HEK293 (cell line): Measurements from ENCODE around the gene GRP.

Source experiments
- CTCF ChIA-PET: fragments of 350-600 bp; formaldehyde crosslinking; extraction: SDS; loops from one replicate; lab custom pipeline; 2021; ENCODE audit warnings: antibody characterized with exemption; lab: Yijun Ruan, JAX
- POLR2A ChIA-PET: fragments of 300-600 bp; formaldehyde crosslinking; extraction: SDS; loops from one replicate; lab custom pipeline; 2020; ENCODE audit warnings: antibody characterized with exemption, inconsistent platforms; lab: Yijun Ruan, JAX
- H3K27ac ChIP-seq: fragments of 200-500 bp; sonication (Bioruptor generic); 2 replicates; pipeline ENCODE4 v1.5.1; 2014; ENCODE audit warnings: low read depth, low read length, control low read depth, inconsistent platforms; ENCODE audit errors: extremely low read depth
- H3K36me3 ChIP-seq, 2 experiments: fragments of 200-500 bp in 1 of 2; sonication (Bioruptor generic) in 1 of 2; 1 replicate in 1 of 2; 2 replicates in 1 of 2; pipeline ENCODE4 v1.5.1; 2014 to 2017; ENCODE audit warnings: inconsistent platforms in 2 of 2, low read length in 2 of 2; ENCODE audit not compliant: control insufficient read depth in 2 of 2, insufficient read depth in 1 of 2
- H3K4me1 ChIP-seq: fragments of 200-500 bp; sonication (Bioruptor generic); 2 replicates; pipeline ENCODE4 v1.5.1; 2014; ENCODE audit warnings: mild to moderate bottlenecking, low read length, inconsistent platforms; ENCODE audit not compliant: control insufficient read depth, insufficient read depth
- H3K4me3 ChIP-seq: 2 replicates; pipeline ENCODE4 v1.5.1; 2011; ENCODE audit warnings: low read depth, mild to moderate bottlenecking, control low read depth, low read length, moderate library complexity
- H3K9me3 ChIP-seq: fragments of 200-500 bp; sonication (Bioruptor generic); 2 replicates; pipeline ENCODE4 v1.5.1; 2014; ENCODE audit warnings: low read depth, low read length, inconsistent platforms; ENCODE audit not compliant: control insufficient read depth, insufficient read depth
- AEBP2 ChIP-seq: fragments of 450-650 bp; formaldehyde crosslinking; IDR thresholded peaks from 2 replicates; pipeline ENCODE4 v1.5.1; 2016; ENCODE audit warnings: missing biosample characterization, missing genetic modification characterization, borderline replicate concordance
- HIC1 ChIP-seq: fragments of 450-650 bp; formaldehyde crosslinking; IDR thresholded peaks from 2 replicates; pipeline ENCODE4 v1.5.1; 2016; ENCODE audit warnings: missing biosample characterization, missing genetic modification characterization
- HOXA7 ChIP-seq: sonication (generic); formaldehyde crosslinking; IDR thresholded peaks from 2 replicates; pipeline ENCODE4 v1.8.1; 2022; ENCODE audit warnings: missing genetic modification reagents, borderline replicate concordance
- KLF8 ChIP-seq: fragments of 450-650 bp; formaldehyde crosslinking; IDR thresholded peaks from 2 replicates; pipeline ENCODE4 v1.5.1; 2016; ENCODE audit warnings: missing biosample characterization, missing genetic modification characterization
- MYNN ChIP-seq: fragments of 450-650 bp; formaldehyde crosslinking; IDR thresholded peaks from 2 replicates; pipeline ENCODE4 v1.5.1; 2016; ENCODE audit warnings: missing biosample characterization, missing genetic modification characterization, borderline replicate concordance
- PRDM10 ChIP-seq: fragments of 450-650 bp; formaldehyde crosslinking; IDR thresholded peaks from 2 replicates; pipeline ENCODE4 v1.5.1; 2016; ENCODE audit warnings: missing biosample characterization, missing genetic modification characterization
- SP3 ChIP-seq: fragments of 450-650 bp; formaldehyde crosslinking; IDR thresholded peaks from 2 replicates; pipeline ENCODE4 v1.5.1; 2016; ENCODE audit warnings: missing biosample characterization, missing genetic modification characterization
- ZFP69B ChIP-seq: fragments of 450-650 bp; formaldehyde crosslinking; IDR thresholded peaks from 2 replicates; pipeline ENCODE4 v1.5.1; 2016; ENCODE audit warnings: missing biosample characterization, missing genetic modification characterization
- ZNF112 ChIP-seq: fragments of 450-650 bp; formaldehyde crosslinking; IDR thresholded peaks from 2 replicates; pipeline ENCODE4 v1.5.0; 2017; ENCODE audit warnings: missing biosample characterization, missing genetic modification characterization
- ZNF121 ChIP-seq: fragments of 450-650 bp; formaldehyde crosslinking; IDR thresholded peaks from 2 replicates; pipeline ENCODE4 v1.5.1; 2016; ENCODE audit warnings: missing biosample characterization, missing genetic modification characterization
- ZNF266 ChIP-seq: fragments of 450-650 bp; formaldehyde crosslinking; IDR thresholded peaks from 2 replicates; pipeline ENCODE4 v1.5.1; 2016; ENCODE audit warnings: missing biosample characterization, missing genetic modification characterization, low read depth
- ZNF274 ChIP-seq, 2 experiments: fragments of 200-500 bp in 1 of 2; fragments of 450-650 bp in 1 of 2; sonication (Bioruptor generic) in 1 of 2; formaldehyde crosslinking in 1 of 2; IDR thresholded peaks; 2 replicates each; pipeline versions ENCODE4 v1.5.1 to v1.6.1; 2014 to 2016; ENCODE audit warnings: borderline replicate concordance in 1 of 2, inconsistent platforms in 1 of 2, low read length in 1 of 2, missing biosample characterization in 1 of 2, missing genetic modification characterization in 1 of 2
- ZNF311 ChIP-seq: fragments of 450-650 bp; formaldehyde crosslinking; IDR thresholded peaks from 2 replicates; pipeline ENCODE4 v1.5.1; 2017; ENCODE audit warnings: missing biosample characterization, missing genetic modification characterization, borderline replicate concordance
- ZNF350 ChIP-seq: fragments of 450-650 bp; formaldehyde crosslinking; IDR thresholded peaks from 2 replicates; pipeline ENCODE4 v1.5.0; 2017; ENCODE audit warnings: missing biosample characterization, mild to moderate bottlenecking, missing genetic modification characterization
- ZNF394 ChIP-seq: fragments of 450-650 bp; formaldehyde crosslinking; IDR thresholded peaks from 2 replicates; pipeline ENCODE4 v1.5.1; 2016; ENCODE audit warnings: missing biosample characterization, missing genetic modification characterization, mild to moderate bottlenecking, moderate library complexity, borderline replicate concordance
- ZNF404 ChIP-seq: fragments of 450-650 bp; formaldehyde crosslinking; IDR thresholded peaks from 2 replicates; pipeline ENCODE4 v1.5.1; 2017; ENCODE audit warnings: missing biosample characterization, missing genetic modification characterization
- ZNF423 ChIP-seq: fragments of 450-650 bp; formaldehyde crosslinking; IDR thresholded peaks from 2 replicates; pipeline ENCODE4 v1.5.1; 2016; ENCODE audit warnings: missing biosample characterization, missing genetic modification characterization
- ZNF561 ChIP-seq: fragments of 450-650 bp; IDR thresholded peaks from 2 replicates; pipeline ENCODE4 v1.5.1; 2018; ENCODE audit warnings: missing biosample characterization, missing genetic modification characterization, borderline replicate concordance
- ZNF580 ChIP-seq: fragments of 450-650 bp; formaldehyde crosslinking; IDR thresholded peaks from 2 replicates; pipeline ENCODE4 v1.5.1; 2016; ENCODE audit warnings: missing biosample characterization, missing genetic modification characterization
- ZNF629 ChIP-seq: fragments of 450-650 bp; formaldehyde crosslinking; IDR thresholded peaks from 2 replicates; pipeline ENCODE4 v1.5.1; 2017; ENCODE audit warnings: missing biosample characterization, missing genetic modification characterization
- ZNF670 ChIP-seq: fragments of 450-650 bp; formaldehyde crosslinking; IDR thresholded peaks from 2 replicates; pipeline ENCODE4 v1.5.1; 2016; ENCODE audit warnings: missing biosample characterization, missing genetic modification characterization, low read depth
- ZNF747 ChIP-seq: fragments of 450-650 bp; formaldehyde crosslinking; IDR thresholded peaks from 2 replicates; pipeline ENCODE4 v1.5.1; 2016; ENCODE audit warnings: missing biosample characterization, missing genetic modification characterization
- ZNF837 ChIP-seq: fragments of 450-650 bp; formaldehyde crosslinking; IDR thresholded peaks from 2 replicates; pipeline ENCODE4 v1.5.1; 2016; ENCODE audit warnings: missing biosample characterization, missing genetic modification characterization
- ZSCAN16 ChIP-seq: fragments of 450-650 bp; formaldehyde crosslinking; IDR thresholded peaks from 2 replicates; pipeline ENCODE4 v1.5.1; 2016; ENCODE audit warnings: missing biosample characterization, missing genetic modification characterization

Gene GRP

GRCh38 chr18:59222341-59222740, 2.4 kb downstream of the GRP start:
- no peak for TF ChIP-seq HIC1 (tag by site-specific recombination)
- TF ChIP-seq ZSCAN16, result no peak
- no peak for TF ChIP-seq ZNF629 (tag by site-specific recombination)
- no peak for TF ChIP-seq ZNF747 (tag by site-specific recombination)
- no peak for TF ChIP-seq AEBP2
- no peak for TF ChIP-seq SP3 (tag by site-specific recombination)
- no peak for TF ChIP-seq ZNF404 (tag by site-specific recombination)
- TF ChIP-seq ZNF311, result no peak
- no peak for TF ChIP-seq MYNN (tag by site-specific recombination)
- TF ChIP-seq PRDM10, result no peak
- no peak for TF ChIP-seq KLF8
- TF ChIP-seq ZNF112 (tag by site-specific recombination), result no peak
- no peak overlapping the region for H3K27ac ChIP-seq

GRCh38 chr18:59228351-59228750, 8.4 kb downstream of the GRP start:
- ChIA-PET POLR2A (no interaction called here), CTCF (interaction anchor here (0.6 to 4.1 kb wide), 7 partner anchors 17 to 595 kb away, joined by 3 to 26 read pairs (median 5); partner anchors contain the start of gene RAX)
- Histone ChIP-seq H3K36me3 (no peaks in the 10 kb centered on the region), H3K4me1 (peaks cover 3% of the 10 kb centered on the region; the same call in 1 of the 2 replicates), H3K27ac (no peak overlapping the region), H3K9me3 (no peaks in the 10 kb centered on the region), H3K4me3 (no peak overlapping the region)
- no peak for TF ChIP-seq ZNF580 (tag by site-specific recombination)
- TF ChIP-seq PRDM10, result no peak
- no peak for TF ChIP-seq HOXA7 (CRISPR knock-in tag)
- no peak for TF ChIP-seq MYNN (tag by site-specific recombination)
- TF ChIP-seq ZNF837 (tag by site-specific recombination), result no peak
- no peak for TF ChIP-seq ZNF561
- no peak for TF ChIP-seq ZNF423 (tag by site-specific recombination)
- no peak for TF ChIP-seq ZNF394 (tag by site-specific recombination)
- no peak for TF ChIP-seq ZNF274 (IDR thresholded peaks at IDR 0.05; ENCODE audit: low read length)
- no peak for TF ChIP-seq ZNF274 (tag by site-specific recombination; IDR thresholded peaks at IDR 0.05; ENCODE audit: borderline replicate concordance)
- no peak for TF ChIP-seq ZNF266
- no peak for TF ChIP-seq ZNF350 (tag by site-specific recombination)
- no peak for TF ChIP-seq ZFP69B (tag by site-specific recombination)
- TF ChIP-seq ZNF670 (tag by site-specific recombination), result no peak
- TF ChIP-seq ZNF121 (tag by site-specific recombination), result no peak

More at GRCh38 chr18:59222341-59222740, 2.4 kb downstream of the GRP start:
- ChIA-PET POLR2A (no interaction called here), CTCF (interaction anchor here (0.7 to 2.5 kb wide), 4 partner anchors 9 to 180 kb away, joined by 3 to 10 read pairs (median 7); no protein-coding TSS in a partner anchor)
- peaks cover 2% of the 10 kb centered on the region; the same call in 1 of the 2 replicates for H3K4me1 ChIP-seq
- no peak overlapping the region for H3K4me3 ChIP-seq
- no peaks in the 10 kb centered on the region for H3K9me3 ChIP-seq
- no peaks in the 10 kb centered on the region for H3K36me3 ChIP-seq
